Measurements from ENCODE around the gene SEC22C.
A peak's percentile ranks its signal among the peaks of the same experiment; 100 is the strongest.

Gene SEC22C

DNA sequence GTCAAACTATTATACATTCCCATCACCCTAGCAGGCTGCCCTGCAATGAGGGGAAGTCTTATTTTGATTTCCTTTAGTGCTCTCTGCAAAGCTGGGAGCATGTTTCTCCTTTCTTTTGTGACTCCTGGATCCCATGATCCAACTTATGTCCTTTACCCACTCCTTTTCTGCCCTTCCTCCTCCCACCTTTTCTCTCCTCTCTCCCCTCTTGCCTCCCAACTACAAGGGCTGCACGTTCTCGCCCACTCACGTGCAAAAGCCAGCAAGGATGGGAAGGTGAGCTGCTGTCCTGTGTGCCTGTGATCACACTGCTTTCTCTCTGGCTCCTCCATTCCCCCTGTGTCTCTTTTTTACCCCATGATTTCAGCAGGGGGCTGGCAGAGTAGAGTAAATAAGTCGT is 73.2 kb downstream of the SEC22C start:
- H3K4me1 ChIP-seq (ENCODE audit: control insufficient read depth, low read depth, low read length) = peaks cover 9% of the 10 kb centered on the region
- no peak overlapping the region for H3K4me2 ChIP-seq (ENCODE audit: low read length)
- H3K9ac ChIP-seq (ENCODE audit: low read length) = no peak overlapping the region
- DNase-seq = no peak
- no peaks in the 10 kb centered on the region for H3K79me1 ChIP-seq (ENCODE audit: low read length)
- H3K4me3 ChIP-seq (ENCODE audit: low read length) = no peak overlapping the region
- H3K23ac ChIP-seq (ENCODE audit: low read length) = no peak overlapping the region
- H4K8ac ChIP-seq (ENCODE audit: low read depth, low read length) = no peak overlapping the region
- peak overlapping the region; percentile 6 for H3K56ac ChIP-seq (ENCODE audit: low read length)
- H3K18ac ChIP-seq (ENCODE audit: low read length) = no peak overlapping the region
- no peaks in the 10 kb centered on the region for H3K79me2 ChIP-seq (ENCODE audit: control insufficient read depth, insufficient read depth, low read length)
- H2BK5ac ChIP-seq (ENCODE audit: low read length) = no peak overlapping the region
- no peak overlapping the region for H2BK15ac ChIP-seq (replicated peaks; ENCODE audit: low read depth)
- WGBS (ENCODE audit: extremely low coverage, insufficient coverage, low lambda C conversion rate) = no CpG with 5 or more reads among the region's 4 CpGs
- H3K27ac ChIP-seq (ENCODE audit: low read depth, low read length) = no peak overlapping the region
- H3K27me3 ChIP-seq (ENCODE audit: insufficient read depth, low read length, poor library complexity) = no peaks in the 10 kb centered on the region
- H4K5ac ChIP-seq (ENCODE audit: low read length) = no peak overlapping the region
- H2AK5ac ChIP-seq (ENCODE audit: low read length) = no peak overlapping the region
- no peak overlapping the region for H2BK120ac ChIP-seq (ENCODE audit: low read depth, low read length)
- H3K36me3 ChIP-seq (ENCODE audit: control insufficient read depth, insufficient read depth, low read length) = no peaks in the 10 kb centered on the region
- H3K4ac ChIP-seq (ENCODE audit: low read depth, low read length) = no peak overlapping the region

DNA sequence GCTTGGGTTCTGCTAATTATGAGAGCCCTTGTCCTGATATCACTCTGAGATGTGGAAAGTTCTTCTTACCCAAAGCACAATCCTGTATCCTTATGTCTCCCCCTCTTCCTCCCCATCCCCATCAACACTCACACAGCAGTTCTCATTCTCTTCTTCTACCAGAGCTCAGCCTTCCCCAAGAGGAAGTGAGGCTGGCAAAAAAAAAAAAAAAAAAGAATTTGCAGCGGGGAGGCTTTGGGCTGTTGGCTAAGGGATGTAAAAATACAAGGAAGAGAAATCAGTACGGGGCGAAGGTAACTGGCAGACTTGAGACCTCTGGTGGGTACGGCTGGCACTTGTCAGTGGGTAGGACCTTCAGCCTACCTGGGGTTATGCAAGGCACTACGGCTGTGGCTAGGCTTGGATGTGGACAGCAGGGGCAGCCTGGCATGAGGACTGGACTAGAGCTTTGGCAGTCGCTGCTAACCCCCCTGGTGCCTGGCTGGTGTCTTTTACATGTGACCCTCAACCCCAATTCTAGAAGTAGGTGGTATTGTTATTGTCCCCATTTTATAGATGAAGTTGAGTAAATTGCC is 73.9 kb downstream of the SEC22C start:
- Histone ChIP-seq H3K27ac (ENCODE audit: low read depth, low read length) (no peak overlapping the region), H3K4me1 (ENCODE audit: control insufficient read depth, low read depth, low read length) (peaks cover 9% of the 10 kb centered on the region), H2BK15ac (replicated peaks; ENCODE audit: low read depth) (no peak overlapping the region), H3K27me3 (ENCODE audit: insufficient read depth, low read length, poor library complexity) (no peaks in the 10 kb centered on the region), H4K5ac (ENCODE audit: low read length) (no peak overlapping the region), H3K56ac (ENCODE audit: low read length) (no peak overlapping the region), H3K9ac (ENCODE audit: low read length) (no peak overlapping the region), H4K8ac (ENCODE audit: low read depth, low read length) (no peak overlapping the region), H3K79me1 (ENCODE audit: low read length) (no peaks in the 10 kb centered on the region), H2AK5ac (ENCODE audit: low read length) (no peak overlapping the region), H3K4me2 (ENCODE audit: low read length) (no peak overlapping the region), H3K4me3 (ENCODE audit: low read length) (no peak overlapping the region), H2BK120ac (ENCODE audit: low read depth, low read length) (no peak overlapping the region), H3K36me3 (ENCODE audit: control insufficient read depth, insufficient read depth, low read length) (no peaks in the 10 kb centered on the region), H3K23ac (ENCODE audit: low read length) (no peak overlapping the region), H3K79me2 (ENCODE audit: control insufficient read depth, insufficient read depth, low read length) (no peaks in the 10 kb centered on the region), H2BK5ac (ENCODE audit: low read length) (peak overlapping the region; percentile 25), H3K4ac (ENCODE audit: low read depth, low read length) (no peak overlapping the region), H3K18ac (ENCODE audit: low read length) (no peak overlapping the region)
- WGBS (ENCODE audit: extremely low coverage, insufficient coverage, low lambda C conversion rate) = no CpG with 5 or more reads among the region's 6 CpGs
- no peak for DNase-seq

DNA sequence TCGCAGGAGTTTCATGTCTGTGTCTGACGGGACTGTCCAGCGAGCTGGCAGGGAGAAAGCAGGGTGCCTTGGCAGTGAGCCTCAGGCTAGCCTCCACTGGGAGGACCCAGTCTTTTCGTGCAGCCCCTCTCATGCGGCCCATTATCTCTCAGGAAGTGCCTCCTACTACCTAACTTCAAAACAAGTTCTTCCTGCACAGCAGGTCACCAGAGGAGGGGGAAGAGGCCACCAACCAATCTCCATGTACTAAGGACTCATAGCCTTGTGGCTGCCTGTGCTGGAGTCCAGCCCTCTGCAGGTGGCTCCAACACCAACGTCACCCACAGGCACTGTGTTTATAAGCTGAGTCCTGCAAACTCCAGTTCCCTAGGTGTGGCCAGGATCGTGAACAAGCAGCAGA is 74.5 kb downstream of the SEC22C start:
- Histone ChIP-seq H3K56ac (ENCODE audit: low read length) (peak overlapping the region; percentile 36), H3K23ac (ENCODE audit: low read length) (no peak overlapping the region), H3K27me3 (ENCODE audit: insufficient read depth, low read length, poor library complexity) (no peaks in the 10 kb centered on the region), H3K18ac (ENCODE audit: low read length) (no peak overlapping the region), H3K4me2 (ENCODE audit: low read length) (no peak overlapping the region), H3K9ac (ENCODE audit: low read length) (no peak overlapping the region), H3K79me1 (ENCODE audit: low read length) (no peaks in the 10 kb centered on the region), H3K4ac (ENCODE audit: low read depth, low read length) (no peak overlapping the region), H2BK5ac (ENCODE audit: low read length) (peak overlapping the region; percentile 67), H2BK120ac (ENCODE audit: low read depth, low read length) (no peak overlapping the region), H3K4me1 (ENCODE audit: control insufficient read depth, low read depth, low read length) (peaks cover 9% of the 10 kb centered on the region), H2AK5ac (ENCODE audit: low read length) (no peak overlapping the region), H4K8ac (ENCODE audit: low read depth, low read length) (no peak overlapping the region), H2BK15ac (replicated peaks; ENCODE audit: low read depth) (no peak overlapping the region), H3K27ac (ENCODE audit: low read depth, low read length) (no peak overlapping the region), H3K79me2 (ENCODE audit: control insufficient read depth, insufficient read depth, low read length) (no peaks in the 10 kb centered on the region), H4K5ac (ENCODE audit: low read length) (no peak overlapping the region), H3K4me3 (ENCODE audit: low read length) (no peak overlapping the region), H3K36me3 (ENCODE audit: control insufficient read depth, insufficient read depth, low read length) (no peaks in the 10 kb centered on the region)
- WGBS (ENCODE audit: extremely low coverage, insufficient coverage, low lambda C conversion rate) = no CpG with 5 or more reads among the region's 7 CpGs
- peak; percentile 84 for DNase-seq

DNA sequence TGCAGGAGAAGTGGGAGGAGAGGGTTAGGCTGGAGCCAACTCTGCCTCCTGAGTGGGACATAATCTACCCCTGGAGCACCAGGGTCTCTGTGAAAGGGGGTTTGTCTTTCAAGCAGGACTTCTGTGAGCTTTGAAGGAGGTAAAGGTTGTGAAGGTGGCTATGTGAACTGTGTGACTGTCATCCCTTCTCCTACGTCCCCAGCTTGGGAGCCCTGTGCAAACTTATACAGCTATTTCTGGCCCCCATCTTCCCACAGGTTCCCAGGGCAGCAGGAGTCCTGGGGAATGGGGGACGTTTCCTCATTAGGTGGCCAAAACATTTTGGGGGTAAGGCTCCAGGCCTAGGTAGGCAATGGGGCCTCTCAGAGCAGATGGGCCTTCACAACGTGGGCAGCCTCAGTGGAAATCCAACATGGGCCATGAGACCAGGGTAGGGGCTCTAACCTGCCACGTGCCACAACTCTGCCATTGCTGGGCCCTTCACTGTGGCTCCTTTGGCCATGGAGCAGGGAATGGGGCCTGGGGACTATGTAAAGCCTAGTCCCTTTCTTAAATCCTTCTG is 75.8 kb downstream of the SEC22C start:
- H3K4me2 ChIP-seq (ENCODE audit: low read length) = no peak overlapping the region
- H4K8ac ChIP-seq (ENCODE audit: low read depth, low read length) = no peak overlapping the region
- no peak overlapping the region for H3K9ac ChIP-seq (ENCODE audit: low read length)
- H3K4me3 ChIP-seq (ENCODE audit: low read length) = no peak overlapping the region
- no peaks in the 10 kb centered on the region for H3K79me1 ChIP-seq (ENCODE audit: low read length)
- no peak overlapping the region for H2BK120ac ChIP-seq (ENCODE audit: low read depth, low read length)
- H2BK15ac ChIP-seq (replicated peaks; ENCODE audit: low read depth) = no peak overlapping the region
- WGBS (ENCODE audit: extremely low coverage, insufficient coverage, low lambda C conversion rate) = no CpG with 5 or more reads among the region's 4 CpGs
- no peak overlapping the region for H3K4ac ChIP-seq (ENCODE audit: low read depth, low read length)
- no peak overlapping the region for H3K27ac ChIP-seq (ENCODE audit: low read depth, low read length)
- no peak for DNase-seq
- no peak overlapping the region for H2BK5ac ChIP-seq (ENCODE audit: low read length)
- H3K4me1 ChIP-seq (ENCODE audit: control insufficient read depth, low read depth, low read length) = peaks cover 9% of the 10 kb centered on the region
- no peaks in the 10 kb centered on the region for H3K79me2 ChIP-seq (ENCODE audit: control insufficient read depth, insufficient read depth, low read length)
- no peak overlapping the region for H3K18ac ChIP-seq (ENCODE audit: low read length)
- H3K56ac ChIP-seq (ENCODE audit: low read length) = peak overlapping the region; percentile 67
- H3K23ac ChIP-seq (ENCODE audit: low read length) = no peak overlapping the region
- H2AK5ac ChIP-seq (ENCODE audit: low read length) = peak overlapping the region; percentile 78
- no peak overlapping the region for H4K5ac ChIP-seq (ENCODE audit: low read length)
- H3K36me3 ChIP-seq (ENCODE audit: control insufficient read depth, insufficient read depth, low read length) = no peaks in the 10 kb centered on the region
- H3K27me3 ChIP-seq (ENCODE audit: insufficient read depth, low read length, poor library complexity) = no peaks in the 10 kb centered on the region

DNA sequence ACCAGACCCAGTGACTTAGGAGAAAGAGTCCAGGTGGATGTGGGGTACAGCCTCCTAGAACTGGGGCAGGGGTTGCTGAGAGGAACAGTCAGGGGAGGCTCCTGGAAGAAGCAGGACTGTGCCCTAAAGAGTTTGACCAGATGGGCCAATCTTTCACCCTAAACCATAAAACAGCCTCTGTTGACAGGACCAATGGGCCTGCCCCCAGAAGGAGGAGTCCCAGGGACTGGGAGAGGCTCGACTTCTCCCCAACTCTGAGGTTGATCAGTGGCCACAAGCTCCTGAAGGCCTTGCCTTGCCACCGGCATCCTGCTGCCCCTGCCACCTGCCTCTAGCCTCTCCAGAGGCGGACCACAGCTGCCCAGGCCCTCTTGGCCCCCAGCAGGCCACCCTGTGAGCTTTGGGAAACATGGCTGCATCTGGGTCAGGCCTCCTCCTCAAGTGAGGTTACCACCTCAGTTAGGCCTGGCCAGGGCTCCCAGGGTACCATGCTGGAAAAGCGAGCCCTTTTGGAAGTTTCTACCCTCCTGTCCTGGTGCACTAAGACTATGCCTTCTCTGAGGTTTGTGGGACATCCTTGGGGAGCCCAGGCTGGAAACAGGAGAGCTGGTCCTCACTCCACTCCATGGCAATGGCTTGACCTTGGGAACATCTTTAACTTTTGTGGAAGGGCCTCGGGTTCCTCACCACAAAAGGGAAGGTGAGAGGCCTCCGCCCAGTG is 76.5 kb downstream of the SEC22C start:
- no peak for DNase-seq

More for the DNA sequence above, 76.5 kb downstream of the SEC22C start:
- H3K56ac ChIP-seq (ENCODE audit: low read length) = no peak overlapping the region
- H3K27ac ChIP-seq (ENCODE audit: low read depth, low read length) = no peak overlapping the region
- no peak overlapping the region for H4K8ac ChIP-seq (ENCODE audit: low read depth, low read length)
- H3K79me2 ChIP-seq (ENCODE audit: control insufficient read depth, insufficient read depth, low read length) = no peaks in the 10 kb centered on the region
- H3K4ac ChIP-seq (ENCODE audit: low read depth, low read length) = no peak overlapping the region
- H2BK5ac ChIP-seq (ENCODE audit: low read length) = no peak overlapping the region
- no peak overlapping the region for H3K4me3 ChIP-seq (ENCODE audit: low read length)
- WGBS (ENCODE audit: extremely low coverage, insufficient coverage, low lambda C conversion rate) = no CpG with 5 or more reads among the region's 6 CpGs
- H2BK15ac ChIP-seq (replicated peaks; ENCODE audit: low read depth) = no peak overlapping the region
- no peak overlapping the region for H2BK120ac ChIP-seq (ENCODE audit: low read depth, low read length)
- H3K18ac ChIP-seq (ENCODE audit: low read length) = no peak overlapping the region
- no peaks in the 10 kb centered on the region for H3K79me1 ChIP-seq (ENCODE audit: low read length)
- peaks cover 4% of the 10 kb centered on the region for H3K27me3 ChIP-seq (ENCODE audit: insufficient read depth, low read length, poor library complexity)
- H3K4me1 ChIP-seq (ENCODE audit: control insufficient read depth, low read depth, low read length) = peaks cover 9% of the 10 kb centered on the region
- H3K4me2 ChIP-seq (ENCODE audit: low read length) = no peak overlapping the region
- H3K9ac ChIP-seq (ENCODE audit: low read length) = no peak overlapping the region
- no peak overlapping the region for H4K5ac ChIP-seq (ENCODE audit: low read length)
- H3K36me3 ChIP-seq (ENCODE audit: control insufficient read depth, insufficient read depth, low read length) = no peaks in the 10 kb centered on the region
- no peak overlapping the region for H2AK5ac ChIP-seq (ENCODE audit: low read length)
- H3K23ac ChIP-seq (ENCODE audit: low read length) = no peak overlapping the region

Data from mesendoderm (in vitro differentiated cells).